HepG2 (cell line): ENCODE measurements around the gene PTCD3. TPM values are rescaled to one million over a fixed set of nuclear protein-coding genes. Genes with fewer than 3 reads are reported as not detected.

Experiments used
- ATAC-seq: fragments of 200-7000 bp; cut with Tn5 transposase; 3 replicates; pipeline ENCODE4 v1.9.1; 2020; ENCODE audit warnings: mild to moderate bottlenecking, moderate library complexity
- BruUV-seq: library from RNA; stranded (reverse); fragments of 400-500 nt; replicated peaks from 2 replicates; lab custom pipeline; 2021; lab: Mats Ljungman, UMichigan
- CTCF ChIA-PET: fragments of 300-600 bp; formaldehyde crosslinking; extraction: SDS; loops from one replicate; lab custom pipeline; 2021; ENCODE audit warnings: low total read pairs, inconsistent platforms, low intra/inter-chr PET ratio; lab: Yijun Ruan, JAX
- POLR2A ChIA-PET: fragments of 350-600 bp; sonication (Branson Sonifier 250); formaldehyde crosslinking; loops from one replicate; lab custom pipeline; 2020; ENCODE audit warnings: antibody characterized with exemption, inconsistent platforms; lab: Yijun Ruan, JAX
- DNase-seq: peaks from one replicate; pipeline ENCODE4 v3.0.0-alpha.2; 2015; ENCODE audit warnings: low spot score
- FAIRE-seq: peaks from 3 replicates; lab custom pipeline; 2011; peaks lifted over from hg19 to GRCh38; lab: Jason Lieb, UNC
- H2AFZ ChIP-seq: one replicate; pipeline ENCODE4 v1.6.1; 2011; ENCODE audit warnings: low read length, inconsistent platforms
- H3K27ac ChIP-seq: fragments of 300-600 bp; 3 replicates; pipeline ENCODE4 v1.8.0; 2011; ENCODE audit warnings: mixed run types, mild to moderate bottlenecking, mixed read lengths, low read length, inconsistent platforms; ENCODE audit not compliant: insufficient read depth; ENCODE audit errors: extremely low read length
- H3K27me3 ChIP-seq, 2 experiments: fragments of 200-600 bp in 1 of 2; 2 replicates in 1 of 2; 3 replicates in 1 of 2; pipeline versions ENCODE4 v1.6.0 to v1.8.0; 2011; ENCODE audit warnings: low read length in 2 of 2, mild to moderate bottlenecking in 2 of 2, moderate library complexity in 2 of 2, inconsistent platforms in 1 of 2; ENCODE audit not compliant: insufficient read depth in 2 of 2, control insufficient read depth in 1 of 2
- H3K36me3 ChIP-seq, 2 experiments: fragments of 200-600 bp in 1 of 2; replicated peaks in 1 of 2; 2 replicates in 1 of 2; 3 replicates in 1 of 2; pipeline versions ENCODE4 v1.5.1 to v1.8.0; 2011; ENCODE audit warnings: low read length in 2 of 2, inconsistent platforms in 1 of 2; ENCODE audit not compliant: insufficient read depth in 2 of 2, control insufficient read depth in 1 of 2
- H3K4me1 ChIP-seq: 2 replicates; pipeline ENCODE4 v1.5.1; 2012; ENCODE audit warnings: low read length, inconsistent platforms; ENCODE audit not compliant: insufficient read depth
- H3K4me2 ChIP-seq: 2 replicates; pipeline ENCODE4 v1.6.0; 2011; ENCODE audit warnings: low read depth, low read length, inconsistent platforms
- H3K4me3 ChIP-seq, 3 experiments: fragments of 200-600 bp in 1 of 3; sonication (generic), shearing (Covaris generic) in 1 of 3; replicated peaks in 1 of 3; 2 replicates each; pipeline ENCODE4 v1.5.1; 2011 to 2016; ENCODE audit warnings: low read length in 3 of 3, inconsistent platforms in 2 of 3, low read depth in 2 of 3, mild to moderate bottlenecking in 2 of 3, control low read depth in 1 of 3, mixed read lengths in 1 of 3; ENCODE audit not compliant: insufficient read depth in 1 of 3
- H3K79me2 ChIP-seq: one replicate; pipeline ENCODE4 v1.6.1; 2011; ENCODE audit warnings: low read length, inconsistent platforms; ENCODE audit not compliant: insufficient read depth
- H3K9ac ChIP-seq: 2 replicates; pipeline ENCODE4 v1.6.0; 2011; ENCODE audit warnings: mild to moderate bottlenecking, low read depth, low read length, inconsistent platforms; ENCODE audit not compliant: insufficient read depth
- H3K9me3 ChIP-seq: 2 replicates; pipeline ENCODE4 v1.5.1; 2012; ENCODE audit warnings: mild to moderate bottlenecking, low read length
- H4K20me1 ChIP-seq: 2 replicates; pipeline ENCODE4 v1.6.0; 2011; ENCODE audit warnings: inconsistent platforms, mild to moderate bottlenecking, low read length, moderate library complexity; ENCODE audit not compliant: insufficient read depth
- FIP1L1 ChIP-seq: fragments of 200-400 bp; formaldehyde crosslinking; IDR thresholded peaks from 2 replicates; pipeline ENCODE4 v1.6.1; 2018; ENCODE audit warnings: low read depth, mild to moderate bottlenecking, low read length, moderate library complexity, borderline replicate concordance; ENCODE audit not compliant: insufficient read depth
- HIC2 ChIP-seq: sonication (generic); formaldehyde crosslinking; IDR thresholded peaks from 2 replicates; pipeline ENCODE4 v1.9.0; 2022; ENCODE audit warnings: low read depth, missing genetic modification reagents
- HNRNPUL1 ChIP-seq: fragments of 200-400 bp; formaldehyde crosslinking; IDR thresholded peaks from 2 replicates; pipeline ENCODE4 v1.6.1; 2017; ENCODE audit warnings: low read depth, mild to moderate bottlenecking, low read length, moderate library complexity
- MEIS2 ChIP-seq: sonication (generic); formaldehyde crosslinking; IDR thresholded peaks from 2 replicates; pipeline ENCODE4 v1.9.0; 2021; ENCODE audit warnings: mild to moderate bottlenecking, missing genetic modification reagents
- PCBP2 ChIP-seq: fragments of 200-400 bp; formaldehyde crosslinking; optimal IDR thresholded peaks from 2 replicates; pipeline ENCODE3; 2018; ENCODE audit warnings: low read length, low read depth; ENCODE audit not compliant: poor library complexity, severe bottlenecking
- PRPF4 ChIP-seq: fragments of 200-400 bp; formaldehyde crosslinking; IDR thresholded peaks from 2 replicates; pipeline ENCODE4 v1.6.1; 2016; ENCODE audit warnings: low read length, low read depth; ENCODE audit not compliant: poor library complexity, severe bottlenecking
- RCOR2 ChIP-seq: IDR thresholded peaks from 2 replicates; pipeline ENCODE4 v1.6.1; 2016; ENCODE audit warnings: missing biosample characterization, missing genetic modification reagents
- TFE3 ChIP-seq: IDR thresholded peaks from 2 replicates; pipeline ENCODE4 v1.6.1; 2016
- THAP9 ChIP-seq: sonication (generic); formaldehyde crosslinking; IDR thresholded peaks from 2 replicates; pipeline ENCODE4; 2020; ENCODE audit warnings: missing genetic modification reagents, mild to moderate bottlenecking, borderline replicate concordance
- ZNF180 ChIP-seq: sonication (generic); formaldehyde crosslinking; IDR thresholded peaks from 2 replicates; pipeline ENCODE4 v1.4.0; 2020; ENCODE audit warnings: low read depth, missing genetic modification reagents, borderline replicate concordance
- ZNF253 ChIP-seq: sonication (generic); formaldehyde crosslinking; IDR thresholded peaks from 2 replicates; pipeline ENCODE4 v1.8.0; 2022; ENCODE audit warnings: mild to moderate bottlenecking, missing genetic modification reagents, borderline replicate concordance
- ZNF414 ChIP-seq: sonication (generic); formaldehyde crosslinking; IDR thresholded peaks from 2 replicates; pipeline ENCODE4 v1.5.0; 2020; ENCODE audit warnings: missing genetic modification reagents
- WGBS: methylation state at CpG from one replicate; pipeline ENCODE4 v1.1.6; 2017; ENCODE audit warnings: low lambda C conversion rate; 5-methylcytosine and 5-hydroxymethylcytosine counted together
- in situ Hi-C: cut with HindIII; loops from 2 replicates; pipeline ENCODE4 v1.10.0; 2017; ENCODE audit warnings: low pct_unique_long_range_greater_than_20kb; ENCODE audit not compliant: extremely low pct_ligation_motif_present
- intact Hi-C: fragments of 100-400 bp; cut with micrococcal nuclease; formaldehyde crosslinking; loops from one replicate; pipeline ENCODE4 v1.10.0; 2022; ENCODE audit not compliant: unreplicated experiment
- polyA plus RNA-seq, 8 experiments: library from polyadenylated mRNA; depleted of rRNA in 3 of 8; stranded (reverse) in 7 of 8; unstranded in 1 of 8; fragments of >200 nt; fragmentation: Illumina TruSeq in 4 of 8; extraction: Trizol in 4 of 8; gene quantifications; 2 replicates each; pipeline versions ENCODE4 v1.2.1 to v1.2.3, GENCODE V29; 2011 to 2016; ENCODE audit warnings: low read depth in 4 of 8, missing spikeins in 1 of 8, mixed read lengths in 1 of 8; ENCODE audit not compliant: insufficient read depth in 1 of 8
- total RNA-seq, 5 experiments: library from RNA; depleted of rRNA; stranded (reverse); fragments of >200 nt; fragmentation: Illumina TruSeq; extraction: Trizol; gene quantifications; 2 replicates each; pipeline ENCODE4 v1.2.3, GENCODE V29; 2016; ENCODE audit warnings: low read depth in 1 of 5

Gene PTCD3
- total and polyA plus RNA-seq, 2 of the 13 experiments (the other 11 are each of a cell fraction or from before 2014, with no cell fraction given), result 124 to 309 TPM

GRCh38 chr2:86097114-86097896 lies 8.7 kb upstream of the PTCD3 start:
- in situ Hi-C loops (no loop called here), intact Hi-C loops (no loop called here)
- Histone ChIP-seq H3K27me3 (no peaks in the 10 kb centered on the region), H3K9me3 (no peaks in the 10 kb centered on the region), H3K27ac (no peak overlapping the region), H3K4me3 (no peak overlapping the region), H4K20me1 (peaks cover 3% of the 10 kb centered on the region; the same call in 1 of the 2 replicates), H3K9ac (no peak overlapping the region)
- BruUV-seq, result no TSS peak
- ATAC-seq, result no peak
- WGBS, result 97% methylated on average over 3 of the region's 3 CpGs
- POLR2A ChIA-PET, result interaction anchor here (3.2 kb wide), 1 partner anchor 9 kb away, joined by 13 read pairs; the partner anchor contains the start of genes POLR1A and PTCD3
- no peak for TF ChIP-seq THAP9 (CRISPR knock-in tag)
- TF ChIP-seq HIC2, result no peak
- no peak for TF ChIP-seq PCBP2
- no peak for TF ChIP-seq TFE3
- no peak for TF ChIP-seq MEIS2
- TF ChIP-seq ZNF180 (CRISPR knock-in tag), result no peak
- TF ChIP-seq RCOR2, result no peak
- no peak for TF ChIP-seq FIP1L1
- no peak for TF ChIP-seq ZNF253 (CRISPR knock-in tag)
- TF ChIP-seq ZNF414 (CRISPR knock-in tag), result no peak
- TF ChIP-seq PRPF4, result no peak
- TF ChIP-seq HNRNPUL1, result no peak
- TF ChIP-seq, all 625 proteins: peak for 0
- H2AFZ ChIP-seq, result no peak overlapping the region
- CTCF ChIA-PET, result no interaction called here
- DNase-seq (no peak), FAIRE-seq (no peak)
- H3K4me2 ChIP-seq, result no peak overlapping the region
- peaks cover 48% of the 10 kb centered on the region for H3K79me2 ChIP-seq
- peaks cover 19% of the 10 kb centered on the region for H3K4me1 ChIP-seq
- H3K36me3 ChIP-seq, result peaks cover 20 to 83% of the 10 kb centered on the region in 2 experiments
